Liver (tissue), 9 donors: ENCODE measurements around the gene RAE1. TPM values are rescaled to one million over a fixed set of nuclear protein-coding genes. Genes with fewer than 3 reads are reported as not detected.
A peak's percentile ranks its signal among the peaks of the same experiment; 100 is the strongest.

Source experiments
- DNase-seq: peaks from one replicate; pipeline ENCODE4 v3.0.0-alpha.2; 2017; ENCODE audit warnings: low spot score
- H3K27ac ChIP-seq, 2 donors: one replicate each; pipeline ENCODE4 v1.7.0; 2013; ENCODE audit warnings: inconsistent platforms in 2 of 2, low read length in 2 of 2, control low read depth in 1 of 2, low read depth in 1 of 2, mild to moderate bottlenecking in 1 of 2
- H3K27me3 ChIP-seq, 4 donors: one replicate each; pipeline versions ENCODE4 v1.6.1 to v1.7.0; 2013; ENCODE audit warnings: low read length in 3 of 4, inconsistent platforms in 1 of 4, mild to moderate bottlenecking in 1 of 4, moderate library complexity in 1 of 4; ENCODE audit not compliant: control insufficient read depth in 4 of 4, insufficient read depth in 4 of 4
- H3K36me3 ChIP-seq, 4 donors: one replicate each; pipeline versions ENCODE4 v1.6.1 to v1.7.0; 2013; ENCODE audit warnings: low read length in 3 of 4, mild to moderate bottlenecking in 3 of 4, low read depth in 1 of 4, moderate library complexity in 1 of 4; ENCODE audit not compliant: control insufficient read depth in 4 of 4, insufficient read depth in 3 of 4
- H3K4me1 ChIP-seq, 4 donors: one replicate each; pipeline versions ENCODE4 v1.6.1 to v1.7.0; 2013; ENCODE audit warnings: low read length in 3 of 4, mild to moderate bottlenecking in 3 of 4, moderate library complexity in 1 of 4; ENCODE audit not compliant: control insufficient read depth in 4 of 4, insufficient read depth in 4 of 4
- H3K4me3 ChIP-seq, 3 donors: one replicate each; pipeline versions ENCODE4 v1.6.1 to v1.7.0; 2013; ENCODE audit warnings: low read length in 3 of 3, control low read depth in 1 of 3, low read depth in 1 of 3, mild to moderate bottlenecking in 1 of 3
- H3K9ac ChIP-seq, 2 donors: one replicate each; pipeline ENCODE4 v1.7.0; 2013; ENCODE audit warnings: low read length in 2 of 2, mild to moderate bottlenecking in 2 of 2, moderate library complexity in 2 of 2, control low read depth in 1 of 2, low read depth in 1 of 2
- H3K9me3 ChIP-seq, 4 donors: one replicate each; pipeline versions ENCODE4 v1.6.1 to v1.7.0; 2013; ENCODE audit warnings: low read length in 3 of 4; ENCODE audit not compliant: control insufficient read depth in 4 of 4
- FOXA2 ChIP-seq: IDR thresholded peaks from 2 replicates; pipeline ENCODE4 v1.6.1; 2016; ENCODE audit warnings: antibody characterized with exemption
- HNF4A ChIP-seq, 2 donors: conservative IDR thresholded peaks; 2 replicates each; pipeline ENCODE4 v1.6.1; 2016; ENCODE audit warnings: antibody characterized with exemption in 2 of 2, mild to moderate bottlenecking in 2 of 2
- MAX ChIP-seq: IDR thresholded peaks from 2 replicates; pipeline ENCODE4 v1.6.1; 2016; ENCODE audit warnings: antibody characterized with exemption
- RAD21 ChIP-seq, 2 donors: IDR thresholded peaks; 2 replicates each; pipeline ENCODE4 v1.6.1; 2016; ENCODE audit warnings: antibody characterized with exemption in 2 of 2, mild to moderate bottlenecking in 2 of 2
- TAF1 ChIP-seq: conservative IDR thresholded peaks from 2 replicates; pipeline ENCODE4 v1.6.1; 2016; ENCODE audit warnings: antibody characterized with exemption, mild to moderate bottlenecking
- YY1 ChIP-seq: IDR thresholded peaks from 2 replicates; pipeline ENCODE4 v1.6.1; 2016; ENCODE audit warnings: antibody characterized with exemption, mild to moderate bottlenecking
- ZBTB33 ChIP-seq: IDR thresholded peaks from 2 replicates; pipeline ENCODE4 v1.6.1; 2016; ENCODE audit warnings: antibody characterized with exemption
- WGBS: extraction: QIAGEN DNeasy Blood & Tissue Kit; methylation state at CpG from one replicate; pipeline ENCODE4 v1.1.7; 2013; 5-methylcytosine and 5-hydroxymethylcytosine counted together
- polyA plus RNA-seq, 2 donors: library from polyadenylated mRNA; stranded (reverse) in 1 of 2; unstranded in 1 of 2; fragments of 200-250 nt in 1 of 2; fragments of >200 nt in 1 of 2; fragmentation: Nextera tagmentation in 1 of 2; extraction: Ambion mirVana in 1 of 2; gene quantifications; one replicate each; pipeline versions ENCODE4 v1.2.1 to v1.2.3, GENCODE V29; 2013 to 2015
- total RNA-seq, 2 donors: library from RNA; depleted of rRNA; stranded (reverse); fragments of >200 nt; gene quantifications; one replicate each; pipeline ENCODE4 v1.2.3, GENCODE V29; 2014
- donor health status: healthy.
- donor health status: healthy.
- donor health status: healthy.
- donor health status: healthy.
- donor health status: healthy.

The RAE1 gene
- total and polyA plus RNA-seq, 4 donors: 10.0 to 15.5 (median 13.5) TPM

GRCh38 chr20:57409316-57409671, 58.2 kb downstream of the RAE1 start:
- 92% methylated on average over 16 of the region's 16 CpGs for WGBS
- Histone ChIP-seq H3K36me3 (peaks cover 5 to 29% (median 8%) of the 10 kb centered on the region in 4 donors), H3K4me1 (no peaks in the 10 kb centered on the region), H3K27ac (no peak overlapping the region), H3K9me3 (no peaks in the 10 kb centered on the region), H3K4me3 (no peak overlapping the region), H3K27me3 (no peaks in the 10 kb centered on the region), H3K9ac (no peak overlapping the region)
- TF ChIP-seq TAF1: no peak
- no peak for TF ChIP-seq FOXA2
- no peak for TF ChIP-seq YY1
- DNase-seq: no peak

GRCh38 chr20:57409672-57410397, 58.8 kb downstream of the RAE1 start:
- TF ChIP-seq HNF4A (conservative IDR thresholded peaks at IDR 0.05): no peak
- H3K4me1 ChIP-seq: no peaks in the 10 kb centered on the region
- no peak overlapping the region for H3K4me3 ChIP-seq
- no peak overlapping the region for H3K27ac ChIP-seq
- peak; percentile 83 for DNase-seq
- H3K27me3 ChIP-seq: no peaks in the 10 kb centered on the region
- no peaks in the 10 kb centered on the region for H3K9me3 ChIP-seq
- peaks cover 5 to 24% (median 7%) of the 10 kb centered on the region in 4 donors for H3K36me3 ChIP-seq
- 72% methylated on average over 14 of the region's 14 CpGs for WGBS
- H3K9ac ChIP-seq: no peak overlapping the region

- peaks cover 5 to 22% (median 7%) of the 10 kb centered on the region in 4 donors for H3K36me3 ChIP-seq
- 90% methylated on average over 15 of the region's 15 CpGs for WGBS
- peak; percentile 72 for DNase-seq
Measured at GRCh38 chr20:57410398-57410920, 59.4 kb downstream of the RAE1 start.

GRCh38 chr20:57410924-57411323, 59.9 kb downstream of the RAE1 start:
- H3K36me3 ChIP-seq: peaks cover 5 to 20% (median 7%) of the 10 kb centered on the region in 4 donors
- TF ChIP-seq MAX (no peak), RAD21 (IDR thresholded peaks at IDR 0.05) (no peak)
- no peak overlapping the region for H3K9ac ChIP-seq
- DNase-seq: no peak
- 91% methylated on average over 5 of the region's 5 CpGs for WGBS
- no peaks in the 10 kb centered on the region for H3K27me3 ChIP-seq
- H3K9me3 ChIP-seq: no peaks in the 10 kb centered on the region
- H3K4me3 ChIP-seq: no peak overlapping the region
- no peaks in the 10 kb centered on the region for H3K4me1 ChIP-seq
- H3K27ac ChIP-seq: no peak overlapping the region

More at GRCh38 chr20:57410398-57410920, 59.4 kb downstream of the RAE1 start:
- Histone ChIP-seq H3K9me3 (no peaks in the 10 kb centered on the region), H3K9ac (no peak overlapping the region), H3K27me3 (no peaks in the 10 kb centered on the region), H3K4me3 (no peak overlapping the region), H3K4me1 (no peaks in the 10 kb centered on the region), H3K27ac (no peak overlapping the region)
- TF ChIP-seq TAF1: no peak
- no peak for TF ChIP-seq ZBTB33
